ENCODE measurements around the gene EED.
"Not testable (repeated sequence)": the region's sequence is repeated elsewhere in the genome, so short reads cannot be mapped to it uniquely, and the experiment has no call there.

The EED gene

GRCh38 chr11:86301742-86302091 lies 57.2 kb downstream of the EED start:
- DNase-seq: no peak

GRCh38 chr11:86302092-86302793 lies 57.7 kb downstream of the EED start, which contains the start of gene HIKESHI:
Gene HIKESHI (plus strand): TSS chr11:86302240. CDS start chr11:86302449, 209 bp downstream.
- peak; percentile 100 for DNase-seq

GRCh38 chr11:86303257-86303656 lies 58.7 kb downstream of the EED start:
- peak; percentile 25 for DNase-seq

- DNase-seq: not testable (repeated sequence)
Observed at GRCh38 chr11:86308710-86309109, 64.2 kb downstream of the EED start.

- DNase-seq: peak; percentile 9
Observed at GRCh38 chr11:86313793-86314192, 69.2 kb downstream of the EED start.

- peak; percentile 12 for DNase-seq
Observed at GRCh38 chr11:86314636-86315035, 70.1 kb downstream of the EED start.

All from NCI-H69 (cell line).